Measurements from ENCODE around the gene LDHB.
A peak's percentile ranks its signal among the peaks of the same experiment; 100 is the strongest.

The LDHB gene

GRCh38 chr12:21657326-21658077 lies at the start of gene LDHB (continued):
- TF ChIP-seq, protein P1, sequence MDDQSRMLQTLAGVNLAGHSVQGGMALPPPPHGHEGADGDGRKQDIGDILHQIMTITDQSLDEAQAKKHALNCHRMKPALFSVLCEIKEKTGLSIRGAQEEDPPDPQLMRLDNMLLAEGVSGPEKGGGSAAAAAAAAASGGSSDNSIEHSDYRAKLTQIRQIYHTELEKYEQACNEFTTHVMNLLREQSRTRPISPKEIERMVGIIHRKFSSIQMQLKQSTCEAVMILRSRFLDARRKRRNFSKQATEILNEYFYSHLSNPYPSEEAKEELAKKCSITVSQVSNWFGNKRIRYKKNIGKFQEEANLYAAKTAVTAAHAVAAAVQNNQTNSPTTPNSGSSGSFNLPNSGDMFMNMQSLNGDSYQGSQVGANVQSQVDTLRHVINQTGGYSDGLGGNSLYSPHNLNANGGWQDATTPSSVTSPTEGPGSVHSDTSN (CRISPR knock-in tag; IDR thresholded peaks at IDR 0.05) = no peak
- TF ChIP-seq ZEB2 (tag by site-specific recombination; IDR thresholded peaks at IDR 0.05) (no peak), ZNF350 (tag by site-specific recombination; IDR thresholded peaks at IDR 0.05) (no peak), ZNF366 (tag by site-specific recombination; conservative IDR thresholded peaks at IDR 0.05) (peak; percentile 88), MYNN (tag by site-specific recombination; IDR thresholded peaks at IDR 0.05; ENCODE audit: borderline replicate concordance) (no peak), ZNF2 (tag by site-specific recombination; IDR thresholded peaks at IDR 0.05) (peak; percentile 77), ZNF24 (tag by site-specific recombination; IDR thresholded peaks at IDR 0.05) (peak; percentile 61), ZFHX2 (tag by site-specific recombination; conservative IDR thresholded peaks at IDR 0.05) (peak; percentile 19; the same call in 1 of the 2 replicates), ZNF621 (tag by site-specific recombination; IDR thresholded peaks at IDR 0.05) (no peak), GLIS1 (tag by site-specific recombination; IDR thresholded peaks at IDR 0.05) (peak; percentile 63), TCF7L2 (IDR thresholded peaks at IDR 0.05; ENCODE audit: borderline replicate concordance, low read depth, low read length) (no peak), ZNF138 (tag by site-specific recombination; IDR thresholded peaks at IDR 0.05; ENCODE audit: borderline replicate concordance) (no peak), ZNF394 (tag by site-specific recombination; IDR thresholded peaks at IDR 0.05; ENCODE audit: borderline replicate concordance) (peak; percentile 23; the same call in 1 of the 2 replicates), ZNF157 (tag by site-specific recombination; IDR thresholded peaks at IDR 0.05) (no peak)
- TF ChIP-seq, protein P2, sequence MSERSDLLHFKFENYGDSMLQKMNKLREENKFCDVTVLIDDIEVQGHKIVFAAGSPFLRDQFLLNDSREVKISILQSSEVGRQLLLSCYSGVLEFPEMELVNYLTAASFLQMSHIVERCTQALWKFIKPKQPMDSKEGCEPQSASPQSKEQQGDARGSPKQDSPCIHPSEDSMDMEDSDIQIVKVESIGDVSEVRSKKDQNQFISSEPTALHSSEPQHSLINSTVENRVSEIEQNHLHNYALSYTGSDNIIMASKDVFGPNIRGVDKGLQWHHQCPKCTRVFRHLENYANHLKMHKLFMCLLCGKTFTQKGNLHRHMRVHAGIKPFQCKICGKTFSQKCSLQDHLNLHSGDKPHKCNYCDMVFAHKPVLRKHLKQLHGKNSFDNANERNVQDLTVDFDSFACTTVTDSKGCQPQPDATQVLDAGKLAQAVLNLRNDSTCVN (tag by site-specific recombination; optimal IDR thresholded peaks at IDR 0.05) = peak; percentile 54
- TF ChIP-seq, protein P3, sequence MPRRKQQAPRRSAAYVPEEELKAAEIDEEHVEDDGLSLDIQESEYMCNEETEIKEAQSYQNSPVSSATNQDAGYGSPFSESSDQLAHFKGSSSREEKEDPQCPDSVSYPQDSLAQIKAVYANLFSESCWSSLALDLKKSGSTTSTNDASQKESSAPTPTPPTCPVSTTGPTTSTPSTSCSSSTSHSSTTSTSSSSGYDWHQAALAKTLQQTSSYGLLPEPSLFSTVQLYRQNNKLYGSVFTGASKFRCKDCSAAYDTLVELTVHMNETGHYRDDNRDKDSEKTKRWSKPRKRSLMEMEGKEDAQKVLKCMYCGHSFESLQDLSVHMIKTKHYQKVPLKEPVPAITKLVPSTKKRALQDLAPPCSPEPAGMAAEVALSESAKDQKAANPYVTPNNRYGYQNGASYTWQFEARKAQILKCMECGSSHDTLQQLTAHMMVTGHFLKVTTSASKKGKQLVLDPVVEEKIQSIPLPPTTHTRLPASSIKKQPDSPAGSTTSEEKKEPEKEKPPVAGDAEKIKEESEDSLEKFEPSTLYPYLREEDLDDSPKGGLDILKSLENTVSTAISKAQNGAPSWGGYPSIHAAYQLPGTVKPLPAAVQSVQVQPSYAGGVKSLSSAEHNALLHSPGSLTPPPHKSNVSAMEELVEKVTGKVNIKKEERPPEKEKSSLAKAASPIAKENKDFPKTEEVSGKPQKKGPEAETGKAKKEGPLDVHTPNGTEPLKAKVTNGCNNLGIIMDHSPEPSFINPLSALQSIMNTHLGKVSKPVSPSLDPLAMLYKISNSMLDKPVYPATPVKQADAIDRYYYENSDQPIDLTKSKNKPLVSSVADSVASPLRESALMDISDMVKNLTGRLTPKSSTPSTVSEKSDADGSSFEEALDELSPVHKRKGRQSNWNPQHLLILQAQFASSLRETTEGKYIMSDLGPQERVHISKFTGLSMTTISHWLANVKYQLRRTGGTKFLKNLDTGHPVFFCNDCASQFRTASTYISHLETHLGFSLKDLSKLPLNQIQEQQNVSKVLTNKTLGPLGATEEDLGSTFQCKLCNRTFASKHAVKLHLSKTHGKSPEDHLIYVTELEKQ (tag by site-specific recombination; IDR thresholded peaks at IDR 0.05; ENCODE audit: borderline replicate concordance) = no peak

- ChIA-PET POLR2A (no interaction called here), CTCF (no interaction called here)
- no peaks in the 10 kb centered on the region for H3K4me1 ChIP-seq (ENCODE audit: control insufficient read depth, insufficient read depth, low read length)
- TF ChIP-seq ZNF48 (tag by site-specific recombination; IDR thresholded peaks at IDR 0.05) (no peak), SALL2 (tag by site-specific recombination; IDR thresholded peaks at IDR 0.05; ENCODE audit: borderline replicate concordance) (no peak), ZFP3 (tag by site-specific recombination; IDR thresholded peaks at IDR 0.05; ENCODE audit: low read depth) (no peak), ZNF19 (tag by site-specific recombination; IDR thresholded peaks at IDR 0.05; ENCODE audit: low read depth) (no peak), ZNF366 (tag by site-specific recombination; conservative IDR thresholded peaks at IDR 0.05) (no peak), GLIS2 (tag by site-specific recombination; IDR thresholded peaks at IDR 0.05) (no peak), ZNF350 (tag by site-specific recombination; IDR thresholded peaks at IDR 0.05) (no peak), ZNF148 (tag by site-specific recombination; IDR thresholded peaks at IDR 0.05; ENCODE audit: borderline replicate concordance) (no peak), ZNF362 (tag by site-specific recombination; IDR thresholded peaks at IDR 0.05) (no peak), ZBTB8A (tag by site-specific recombination; IDR thresholded peaks at IDR 0.05) (no peak), ZNF175 (tag by site-specific recombination; IDR thresholded peaks at IDR 0.05) (no peak), ZNF354C (tag by site-specific recombination; IDR thresholded peaks at IDR 0.05; ENCODE audit: borderline replicate concordance, low read depth) (no peak)
These were observed 47.2 kb upstream of the LDHB start for GRCh38 chr12:21704847-21705246.

More at GRCh38 chr12:21704847-21705246, 47.2 kb upstream of the LDHB start:
- Histone ChIP-seq H3K4me3 (ENCODE audit: low read depth, low read length) (no peak overlapping the region), H3K9me3 (ENCODE audit: control insufficient read depth, insufficient read depth, low read depth, low read length) (no peaks in the 10 kb centered on the region), H3K36me3 (ENCODE audit: control insufficient read depth in 2 of 2, insufficient read depth in 1 of 2, low read length in 2 of 2) (no peaks in the 10 kb centered on the region), H3K27ac (ENCODE audit: extremely low read depth, low read depth, low read length) (no peak overlapping the region)
